Measurements from ENCODE around the gene PIGO.

GRCh38 chr9:35102769-35103659 lies 6.6 kb upstream of the PIGO start, which contains the start of gene STOML2:
- TF ChIP-seq CTCF (IDR thresholded peaks at IDR 0.05; ENCODE audit: low read depth, low read length) = no peak
- TF ChIP-seq EZH2phosphoT487 (IDR thresholded peaks at IDR 0.05; ENCODE audit: low read depth) = no peak
